IMR-90 (cell line): ENCODE measurements around the gene TRIM33. TPM values are rescaled to one million over a fixed set of nuclear protein-coding genes. Genes with fewer than 3 reads are reported as not detected.

Experiments
- ATAC-seq: fragments of 200-7000 bp; cut with Tn5 transposase; 2 replicates; pipeline ENCODE4 v1.9.1; 2020; ENCODE audit warnings: low read depth, mild to moderate bottlenecking, moderate library complexity
- BruUV-seq: library from RNA; stranded (reverse); fragments of 400-500 nt; replicated peaks from 2 replicates; lab custom pipeline; 2021; lab: Mats Ljungman, UMichigan
- CTCF ChIA-PET: fragments of 300-600 bp; formaldehyde crosslinking; extraction: SDS; loops from one replicate; lab custom pipeline; 2021; ENCODE audit warnings: antibody characterized with exemption; lab: Yijun Ruan, JAX
- POLR2A ChIA-PET: fragments of 300-600 bp; sonication (Branson Sonifier 250); formaldehyde crosslinking; loops from one replicate; lab custom pipeline; 2022; ENCODE audit warnings: antibody characterized with exemption; ENCODE audit not compliant: unreplicated experiment; lab: Charles Lee
- DNase-seq: peaks from one replicate; pipeline ENCODE4 v3.0.0; 2013
- H2AFZ ChIP-seq: replicated peaks from 2 replicates; pipeline ENCODE3; 2013; ENCODE audit warnings: low read length, mild to moderate bottlenecking; ENCODE audit not compliant: poor library complexity
- H2AK5ac ChIP-seq: 2 replicates; pipeline ENCODE4 v1.6.1; 2013; ENCODE audit warnings: low read depth, low read length, inconsistent platforms
- H2AK9ac ChIP-seq: replicated peaks from 2 replicates; pipeline ENCODE3; 2013; ENCODE audit warnings: mild to moderate bottlenecking, low read depth, low read length, moderate library complexity; ENCODE audit not compliant: poor library complexity
- H2BK120ac ChIP-seq: 2 replicates; pipeline ENCODE4 v1.6.1; 2013; ENCODE audit warnings: low read depth, low read length, inconsistent platforms
- H2BK15ac ChIP-seq: 3 replicates; pipeline ENCODE4 v1.6.1; 2013; ENCODE audit warnings: low read depth, low read length, inconsistent platforms
- H2BK20ac ChIP-seq: 2 replicates; pipeline ENCODE4 v1.6.1; 2013; ENCODE audit warnings: low read depth, mild to moderate bottlenecking, inconsistent platforms, low read length, moderate library complexity
- H2BK5ac ChIP-seq: 2 replicates; pipeline ENCODE4 v1.6.1; 2013; ENCODE audit warnings: mild to moderate bottlenecking, low read depth, low read length, inconsistent platforms; ENCODE audit not compliant: poor library complexity, severe bottlenecking
- H3K14ac ChIP-seq: replicated peaks from 2 replicates; pipeline ENCODE4 v1.6.1; 2013; ENCODE audit warnings: low read depth, low read length, inconsistent platforms
- H3K18ac ChIP-seq: 2 replicates; pipeline ENCODE4 v1.6.1; 2013; ENCODE audit warnings: low read depth, low read length, control low read depth
- H3K23ac ChIP-seq: 2 replicates; pipeline ENCODE4 v1.6.1; 2013; ENCODE audit warnings: low read depth, low read length, inconsistent platforms
- H3K27ac ChIP-seq: 2 replicates; pipeline ENCODE4 v1.5.1; 2013; ENCODE audit warnings: mild to moderate bottlenecking, control low read depth, low read length; ENCODE audit not compliant: insufficient read depth
- H3K27me3 ChIP-seq: 2 replicates; pipeline ENCODE4 v1.6.1; 2013; ENCODE audit warnings: low read length; ENCODE audit not compliant: control insufficient read depth, insufficient read depth
- H3K36me3 ChIP-seq: 2 replicates; pipeline ENCODE4 v1.6.1; 2013; ENCODE audit warnings: low read length, mixed read lengths; ENCODE audit not compliant: control insufficient read depth, insufficient read depth
- H3K4ac ChIP-seq: 2 replicates; pipeline ENCODE4 v1.6.1; 2013; ENCODE audit warnings: low read depth, low read length, inconsistent platforms
- H3K4me1 ChIP-seq: 2 replicates; pipeline ENCODE4 v1.6.1; 2013; ENCODE audit warnings: low read length, mixed read lengths; ENCODE audit not compliant: control insufficient read depth, insufficient read depth
- H3K4me2 ChIP-seq: 2 replicates; pipeline ENCODE4 v1.6.1; 2013; ENCODE audit warnings: low read depth, mild to moderate bottlenecking, control low read depth, low read length, moderate library complexity
- H3K4me3 ChIP-seq: 2 replicates; pipeline ENCODE4 v1.5.1; 2013; ENCODE audit warnings: low read depth, mild to moderate bottlenecking, control low read depth, low read length, moderate library complexity; ENCODE audit not compliant: insufficient read depth
- H3K56ac ChIP-seq: 2 replicates; pipeline ENCODE4 v1.6.1; 2013; ENCODE audit warnings: low read length, inconsistent platforms; ENCODE audit not compliant: insufficient read depth; ENCODE audit errors: extremely low read depth
- H3K79me1 ChIP-seq, 2 experiments: 2 replicates each; pipeline ENCODE4 v1.6.1; 2013; ENCODE audit warnings: low read length in 2 of 2, inconsistent platforms in 1 of 2, low read depth in 1 of 2
- H3K9ac ChIP-seq: 2 replicates; pipeline ENCODE4 v1.6.1; 2013; ENCODE audit warnings: low read depth, low read length, control low read depth
- H3K9me1 ChIP-seq: 2 replicates; pipeline ENCODE4 v1.6.1; 2013; ENCODE audit warnings: low read length, inconsistent platforms; ENCODE audit not compliant: insufficient read depth
- H3K9me3 ChIP-seq: 2 replicates; pipeline ENCODE4 v1.6.1; 2013; ENCODE audit warnings: low read length; ENCODE audit not compliant: control insufficient read depth, insufficient read depth
- H4K20me1 ChIP-seq: 2 replicates; pipeline ENCODE4 v1.6.1; 2013; ENCODE audit warnings: low read length, inconsistent platforms; ENCODE audit not compliant: insufficient read depth
- H4K5ac ChIP-seq: 2 replicates; pipeline ENCODE4 v1.6.1; 2013; ENCODE audit warnings: mild to moderate bottlenecking, low read depth, low read length, control low read depth
- H4K8ac ChIP-seq, 2 experiments: 2 replicates each; pipeline ENCODE4 v1.6.1; 2013; ENCODE audit warnings: low read depth in 2 of 2, low read length in 2 of 2, control low read depth in 1 of 2, inconsistent platforms in 1 of 2
- H4K91ac ChIP-seq: 2 replicates; pipeline ENCODE4 v1.6.1; 2013; ENCODE audit warnings: low read depth, low read length, inconsistent platforms; ENCODE audit not compliant: insufficient read depth
- BHLHE40 ChIP-seq: fragments of 150-350 bp; IDR thresholded peaks from 2 replicates; pipeline ENCODE4 v1.6.1; 2016; ENCODE audit warnings: mild to moderate bottlenecking, low read depth, low read length
- CEBPB ChIP-seq: IDR thresholded peaks from 2 replicates; pipeline ENCODE4 v1.6.1; 2012; ENCODE audit warnings: low read depth, low read length, improper control_type of control experiment
- CHD1 ChIP-seq: IDR thresholded peaks from 2 replicates; pipeline ENCODE4 v1.6.1; 2012; ENCODE audit warnings: low read depth, low read length, improper control_type of control experiment
- ELK1 ChIP-seq: fragments of 150-350 bp; IDR thresholded peaks from 2 replicates; pipeline ENCODE4 v1.6.1; 2016; ENCODE audit warnings: low read depth, mild to moderate bottlenecking, low read length, moderate library complexity, borderline replicate concordance
- FOS ChIP-seq: fragments of 150-350 bp; IDR thresholded peaks from 2 replicates; pipeline ENCODE4 v1.6.1; 2016; ENCODE audit warnings: low read depth, low read length
- MAFK ChIP-seq: IDR thresholded peaks from 2 replicates; pipeline ENCODE4 v1.6.1; 2012; ENCODE audit warnings: low read depth, low read length, improper control_type of control experiment
- MAZ ChIP-seq: IDR thresholded peaks from 2 replicates; pipeline ENCODE4 v1.6.1; 2012; ENCODE audit warnings: low read depth, mild to moderate bottlenecking, low read length, improper control_type of control experiment, moderate library complexity, borderline replicate concordance
- MXI1 ChIP-seq: IDR thresholded peaks from 2 replicates; pipeline ENCODE4 v1.6.1; 2012; ENCODE audit warnings: low read depth, mild to moderate bottlenecking, low read length, moderate library complexity, borderline replicate concordance
- NFE2L2 ChIP-seq: fragments of 150-350 bp; IDR thresholded peaks from 2 replicates; pipeline ENCODE4 v1.6.1; 2016; ENCODE audit warnings: low read depth, mild to moderate bottlenecking, low read length
- POLR2A ChIP-seq: IDR thresholded peaks from 2 replicates; pipeline ENCODE4 v1.6.1; 2012; ENCODE audit warnings: mild to moderate bottlenecking, low read depth, low read length
- RAD21 ChIP-seq: IDR thresholded peaks from 2 replicates; pipeline ENCODE4 v1.6.1; 2012; ENCODE audit warnings: low read length, improper control_type of control experiment
- RCOR1 ChIP-seq: IDR thresholded peaks from 2 replicates; pipeline ENCODE4 v1.6.1; 2012; ENCODE audit warnings: mild to moderate bottlenecking, low read length, improper control_type of control experiment; ENCODE audit not compliant: insufficient replicate concordance
- SMC3 ChIP-seq: fragments of 150-350 bp; IDR thresholded peaks from 2 replicates; pipeline ENCODE4 v1.6.1; 2016; ENCODE audit warnings: low read depth, mild to moderate bottlenecking, antibody characterized with exemption, low read length, moderate library complexity
- WGBS, 2 experiments: methylation state at CpG; one replicate each; pipeline versions ENCODE4 v1.1.5 to v1.1.7; 2013; ENCODE audit warnings: missing lambda C conversion rate in 2 of 2; ENCODE audit not compliant: insufficient read length in 1 of 2; ENCODE audit errors: extremely low coverage in 2 of 2; 5-methylcytosine and 5-hydroxymethylcytosine counted together
- dilution Hi-C: fragments of 300-500 bp; cut with HindIII; formaldehyde crosslinking; loops from one replicate; pipeline ENCODE4 v1.14.3; 2018; ENCODE audit warnings: low sequenced_read_pairs; ENCODE audit not compliant: unreplicated experiment
- in situ Hi-C: fragments of 300-500 bp; cut with MboI; formaldehyde crosslinking; loops from 3 replicates; pipeline ENCODE4 v1.14.3; 2019; ENCODE audit warnings: low sequenced_read_pairs, inconsistent platforms, mixed read lengths
- intact Hi-C: fragments of 100-400 bp; cut with micrococcal nuclease; formaldehyde crosslinking; loops from 2 replicates; pipeline ENCODE4 v1.10.0; 2022
- polyA plus RNA-seq, 3 experiments: library from polyadenylated mRNA; depleted of rRNA; stranded (reverse); fragments of >200 nt; gene quantifications; 2 replicates each; pipeline ENCODE4 v1.2.3, GENCODE V29; 2012; ENCODE audit warnings: low replicate concordance in 1 of 3
- total RNA-seq: library from RNA; depleted of rRNA; stranded (reverse); fragments of >200 nt; gene quantifications from 2 replicates; pipeline ENCODE4 v1.2.3, GENCODE V29; 2012
- TF ChIP-seq, protein P1 (sequence below): fragments of 150-350 bp; IDR thresholded peaks from 2 replicates; pipeline ENCODE4 v1.6.1; 2017; ENCODE audit warnings: mild to moderate bottlenecking, antibody characterized with exemption, low read length, low read depth

The TRIM33 gene
- total and polyA plus RNA-seq, 2 of the 4 experiments (the other 2 are of a cell fraction): 9.5 to 40.1 TPM

GRCh38 chr1:114346480-114347029, 164.4 kb downstream of the TRIM33 start:
- Histone ChIP-seq H3K4me2 (peak overlapping the region; percentile 79), H3K9me3 (no peaks in the 10 kb centered on the region), H4K5ac (peak overlapping the region; percentile 74), H2AK5ac (no peak overlapping the region), H3K23ac (peak overlapping the region; percentile 98), H3K79me1 (no peaks in the 10 kb centered on the region), H3K9ac (peak overlapping the region; percentile 62), H3K56ac (peak overlapping the region; percentile 75), H3K27ac (0 out of 2 replicates have a peak overlapping the region, but pooled peaks have one; percentile 5), H3K4me3 (peak overlapping the region; percentile 49), H3K27me3 (peaks cover 5% of the 10 kb centered on the region; the same call in 1 of the 2 replicates), H2AK9ac (peak overlapping the region; percentile 48), H2BK15ac (peak overlapping the region; percentile 89; the same call in 1 of the 3 replicates), H3K9me1 (no peaks in the 10 kb centered on the region; the same call in 1 of the 2 replicates), H2BK20ac (peak overlapping the region; percentile 96), H4K20me1 (no peaks in the 10 kb centered on the region), H2BK120ac (peak overlapping the region; percentile 98), H3K14ac (peak overlapping the region; percentile 97), H3K18ac (peak overlapping the region; percentile 68; the same call in 1 of the 2 replicates), H3K4me1 (peaks cover 6% of the 10 kb centered on the region; the same call in 1 of the 2 replicates), H2BK5ac (peak overlapping the region; percentile 39), H3K4ac (peak overlapping the region; percentile 94), H2AFZ (peak overlapping the region; percentile 96), H4K91ac (peak overlapping the region; percentile 95), H4K8ac (peak overlapping the region; percentile 57 to 95), H3K36me3 (no peaks in the 10 kb centered on the region)
- DNase-seq (peak; percentile 90), ATAC-seq (peak; percentile 98)
- dilution Hi-C loops: no loop called here
- ChIA-PET CTCF (interaction anchor here (0.7 to 1.9 kb wide), 8 partner anchors 12 to 369 kb away, joined by 3 to 13 read pairs (median 4); no protein-coding TSS in a partner anchor), POLR2A (interaction anchor here (0.5 kb wide), 1 partner anchor 79 kb away, joined by 3 read pairs; no protein-coding TSS in a partner anchor)
- 8% methylated on average over 29 of the region's 33 CpGs; no CpG with 5 or more reads in 1 of the 2 experiments for WGBS, 2 experiments
- in situ Hi-C loops: no loop called here
- BruUV-seq: no TSS peak
- intact Hi-C loops: loop anchor here (1.0 to 5.0 kb wide), 7 partner anchors 64 to 368 kb away; partner anchors contain the start of genes DENND2C, OLFML3 and TRIM33
- TF ChIP-seq NFE2L2 (0 out of 2 replicates have a peak, but pooled peaks have one; percentile 21), MAFK (peak; percentile 52; the same call in 1 of the 2 replicates), BHLHE40 (peak; percentile 56; the same call in 1 of the 2 replicates), CHD1 (0 out of 2 replicates have a peak, but pooled peaks have one; percentile 65), MXI1 (0 out of 2 replicates have a peak, but pooled peaks have one; percentile 28), ELK1 (no peak), POLR2A (peak; percentile 43; the same call in 1 of the 2 replicates), FOS (no peak), RAD21 (peak; percentile 97), CEBPB (peak; percentile 53; the same call in 1 of the 2 replicates), RCOR1 (no peak), MAZ (peak; percentile 77; the same call in 1 of the 2 replicates), SMC3 (peak; percentile 93)
- TF ChIP-seq, protein P1, sequence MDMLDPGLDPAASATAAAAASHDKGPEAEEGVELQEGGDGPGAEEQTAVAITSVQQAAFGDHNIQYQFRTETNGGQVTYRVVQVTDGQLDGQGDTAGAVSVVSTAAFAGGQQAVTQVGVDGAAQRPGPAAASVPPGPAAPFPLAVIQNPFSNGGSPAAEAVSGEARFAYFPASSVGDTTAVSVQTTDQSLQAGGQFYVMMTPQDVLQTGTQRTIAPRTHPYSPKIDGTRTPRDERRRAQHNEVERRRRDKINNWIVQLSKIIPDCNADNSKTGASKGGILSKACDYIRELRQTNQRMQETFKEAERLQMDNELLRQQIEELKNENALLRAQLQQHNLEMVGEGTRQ: peak; percentile 41
